ENCODE results near the gene SLC6A17. TPM values are rescaled to one million over a fixed set of nuclear protein-coding genes. Genes with fewer than 3 reads are reported as not detected.

The SLC6A17 gene
- total RNA-seq, 1 experiment from 2014 or later: not detected

DNA sequence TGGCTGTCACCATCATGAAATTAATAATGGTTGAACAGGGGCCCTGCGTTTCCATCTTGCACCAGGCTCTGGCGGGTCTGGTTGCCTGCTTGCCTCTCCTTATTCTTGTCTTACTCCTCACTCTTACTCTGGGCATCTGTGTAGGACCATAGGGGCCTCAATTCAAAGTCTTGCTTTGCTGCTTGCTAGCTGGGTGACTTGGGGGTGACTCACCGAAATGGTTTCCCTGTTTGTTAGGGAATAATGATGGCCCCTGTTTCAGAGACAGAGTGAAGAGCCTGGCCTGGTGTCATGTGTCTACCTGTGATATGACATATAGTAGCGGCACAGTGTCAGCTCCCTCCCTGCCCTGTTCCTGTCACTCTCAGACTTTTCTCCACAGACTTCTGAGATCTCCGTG is 84.4 kb downstream of the SLC6A17 start:
- ChIA-PET CTCF (no interaction called here), POLR2A (ENCODE audit: low non-redundant PET) (no interaction called here)
- TF ChIP-seq CTCF (conservative IDR thresholded peaks at IDR 0.05; ENCODE audit: low read depth, low read length) (no peak), EZH2 (IDR thresholded peaks at IDR 0.05; ENCODE audit: borderline replicate concordance, low read depth, low read length, poor library complexity, severe bottlenecking) (no peak)
- H3K4me1 ChIP-seq (ENCODE audit: insufficient read depth, low read length, poor library complexity, severe bottlenecking): peaks cover 6% of the 10 kb centered on the region
- intact Hi-C loops (cut with micrococcal nuclease; ENCODE audit: unreplicated experiment): no loop called here
- no peaks in the 10 kb centered on the region for H3K36me3 ChIP-seq (ENCODE audit: insufficient read depth, low read length, poor library complexity, severe bottlenecking)
- H3K4me3 ChIP-seq (ENCODE audit: low read depth, low read length, poor library complexity, severe bottlenecking): no peak overlapping the region
- H3K27ac ChIP-seq (ENCODE audit: low read depth, low read length, poor library complexity, severe bottlenecking): no peak overlapping the region
- no peaks in the 10 kb centered on the region for H3K9me3 ChIP-seq (ENCODE audit: low read depth, low read length, poor library complexity, severe bottlenecking)
- no peak for DNase-seq (ENCODE audit: low spot score)
- BruUV-seq (replicated peaks): no TSS peak
- no peaks in the 10 kb centered on the region for H3K27me3 ChIP-seq (replicated peaks; ENCODE audit: insufficient read depth, low read depth, low read length, poor library complexity)

GRCh38 chr1:110235181-110235833 is 85.0 kb downstream of the SLC6A17 start:
- H3K27ac ChIP-seq (ENCODE audit: low read depth, low read length, poor library complexity, severe bottlenecking): no peak overlapping the region

GRCh38 chr1:110235834-110236682 is 85.8 kb downstream of the SLC6A17 start:
- BruUV-seq (replicated peaks): no TSS peak
- POLR2A ChIA-PET (ENCODE audit: low non-redundant PET): no interaction called here
- no peak for TF ChIP-seq EZH2 (IDR thresholded peaks at IDR 0.05; ENCODE audit: borderline replicate concordance, low read depth, low read length, poor library complexity, severe bottlenecking)
- no peak for TF ChIP-seq CTCF (conservative IDR thresholded peaks at IDR 0.05; ENCODE audit: low read depth, low read length)
- no peaks in the 10 kb centered on the region for H3K27me3 ChIP-seq (replicated peaks; ENCODE audit: insufficient read depth, low read depth, low read length, poor library complexity)
- no peak for DNase-seq (ENCODE audit: low spot score)
- H3K4me3 ChIP-seq (ENCODE audit: low read depth, low read length, poor library complexity, severe bottlenecking): no peak overlapping the region
- no peaks in the 10 kb centered on the region for H3K36me3 ChIP-seq (ENCODE audit: insufficient read depth, low read length, poor library complexity, severe bottlenecking)
- no peaks in the 10 kb centered on the region for H3K9me3 ChIP-seq (ENCODE audit: low read depth, low read length, poor library complexity, severe bottlenecking)
- intact Hi-C loops (cut with micrococcal nuclease; ENCODE audit: unreplicated experiment): no loop called here
- no peak overlapping the region for H3K27ac ChIP-seq (ENCODE audit: low read depth, low read length, poor library complexity, severe bottlenecking)
- CTCF ChIA-PET: interaction anchor here (0.5 kb wide), 1 partner anchor 55 kb away, joined by 3 read pairs; no protein-coding TSS in a partner anchor
- peaks cover 8% of the 10 kb centered on the region for H3K4me1 ChIP-seq (ENCODE audit: insufficient read depth, low read length, poor library complexity, severe bottlenecking)

More at GRCh38 chr1:110235181-110235833, 85.0 kb downstream of the SLC6A17 start:
- Histone ChIP-seq H3K4me1 (ENCODE audit: insufficient read depth, low read length, poor library complexity, severe bottlenecking) (peaks cover 8% of the 10 kb centered on the region), H3K9me3 (ENCODE audit: low read depth, low read length, poor library complexity, severe bottlenecking) (no peaks in the 10 kb centered on the region), H3K36me3 (ENCODE audit: insufficient read depth, low read length, poor library complexity, severe bottlenecking) (no peaks in the 10 kb centered on the region), H3K27me3 (replicated peaks; ENCODE audit: insufficient read depth, low read depth, low read length, poor library complexity) (no peaks in the 10 kb centered on the region), H3K4me3 (ENCODE audit: low read depth, low read length, poor library complexity, severe bottlenecking) (no peak overlapping the region)
- no peak for DNase-seq (ENCODE audit: low spot score)
- no TSS peak for BruUV-seq (replicated peaks)
- intact Hi-C loops (cut with micrococcal nuclease; ENCODE audit: unreplicated experiment): no loop called here
- no peak for TF ChIP-seq EZH2 (IDR thresholded peaks at IDR 0.05; ENCODE audit: borderline replicate concordance, low read depth, low read length, poor library complexity, severe bottlenecking)
- TF ChIP-seq CTCF (conservative IDR thresholded peaks at IDR 0.05; ENCODE audit: low read depth, low read length): no peak
- ChIA-PET POLR2A (ENCODE audit: low non-redundant PET) (no interaction called here), CTCF (no interaction called here)

All from A673 (cell line).